Hepatocyte (in vitro differentiated cells): Measurements from ENCODE around the gene GEN1. TPM values are rescaled to one million over a fixed set of nuclear protein-coding genes. Genes with fewer than 3 reads are reported as not detected.

Experiments used
- DNase-seq: peaks from one replicate; pipeline ENCODE4 v3.0.0-alpha.2; 2016; ENCODE audit warnings: low spot score
- H2AFZ ChIP-seq: fragments of 200-600 bp; sonication (generic); 2 replicates; pipeline ENCODE4 v1.6.0; 2016; ENCODE audit warnings: antibody characterized with exemption, mild to moderate bottlenecking
- H3K27ac ChIP-seq: fragments of 200-600 bp; sonication (generic); 2 replicates; pipeline ENCODE4 v1.5.1; 2016; ENCODE audit warnings: mild to moderate bottlenecking
- H3K27me3 ChIP-seq: fragments of 200-600 bp; sonication (generic); 2 replicates; pipeline ENCODE4 v1.6.1; 2016
- H3K36me3 ChIP-seq: fragments of 200-600 bp; sonication (generic); replicated peaks from 2 replicates; pipeline ENCODE4 v1.5.1; 2016; ENCODE audit warnings: low read depth; ENCODE audit not compliant: insufficient read depth
- H3K4me1 ChIP-seq: fragments of 200-600 bp; sonication (generic); 2 replicates; pipeline ENCODE4 v1.5.1; 2016; ENCODE audit warnings: mild to moderate bottlenecking, moderate library complexity; ENCODE audit not compliant: insufficient read depth
- H3K4me2 ChIP-seq: fragments of 200-600 bp; sonication (generic); 2 replicates; pipeline ENCODE4 v1.6.0; 2016
- H3K4me3 ChIP-seq: fragments of 200-600 bp; sonication (generic); 2 replicates; pipeline ENCODE4 v1.5.1; 2016; ENCODE audit warnings: mild to moderate bottlenecking
- H3K79me2 ChIP-seq: fragments of 200-600 bp; sonication (generic); 2 replicates; pipeline ENCODE4 v1.6.0; 2017; ENCODE audit warnings: mild to moderate bottlenecking
- H3K9me2 ChIP-seq: fragments of 200-600 bp; sonication (generic); replicated peaks from 2 replicates; pipeline ENCODE4 v1.6.0; 2017; ENCODE audit warnings: mild to moderate bottlenecking; ENCODE audit not compliant: insufficient read depth
- H3K9me3 ChIP-seq: fragments of 200-600 bp; sonication (generic); 2 replicates; pipeline ENCODE4 v1.5.1; 2016; ENCODE audit warnings: low read depth, mild to moderate bottlenecking
- H4K20me1 ChIP-seq: fragments of 200-600 bp; sonication (generic); 2 replicates; pipeline ENCODE4 v1.6.0; 2016; ENCODE audit warnings: mild to moderate bottlenecking; ENCODE audit not compliant: insufficient read depth, poor library complexity, severe bottlenecking
- CTCF ChIP-seq: fragments of 200-600 bp; sonication (generic); IDR thresholded peaks from 2 replicates; pipeline ENCODE4 v1.5.1; 2016; ENCODE audit warnings: antibody characterized with exemption, mild to moderate bottlenecking; ENCODE audit not compliant: poor library complexity
- EZH2 ChIP-seq: fragments of 200-600 bp; sonication (generic); IDR thresholded peaks from 2 replicates; pipeline ENCODE4 v1.6.1; 2016; ENCODE audit warnings: antibody characterized with exemption, mild to moderate bottlenecking, borderline replicate concordance
- EZH2phosphoT487 ChIP-seq: fragments of 200-600 bp; sonication (generic); IDR thresholded peaks from one replicate; pipeline ENCODE4 v1.6.1; 2018; ENCODE audit warnings: antibody characterized with exemption, mild to moderate bottlenecking, low read depth, moderate library complexity; ENCODE audit not compliant: unreplicated experiment, severe bottlenecking
- WGBS: methylation state at CpG from one replicate; pipeline ENCODE4 v1.1.6; 2016; ENCODE audit warnings: low lambda C conversion rate; ENCODE audit errors: missing lambda C conversion rate; 5-methylcytosine and 5-hydroxymethylcytosine counted together
- polyA plus RNA-seq: library from polyadenylated mRNA; unstranded; fragments of >200 nt; fragmentation: Nextera tagmentation; extraction: Ambion mirVana; gene quantifications from 2 replicates; pipeline ENCODE4 v1.2.1, GENCODE V29; 2016
- total RNA-seq: library from RNA; depleted of rRNA; stranded (reverse); fragments of >200 nt; gene quantifications from 2 replicates; pipeline ENCODE4 v1.2.3, GENCODE V29; 2014

GEN1 gene
- total and polyA plus RNA-seq, 2 experiments from 2014 or later = 3.2 to 15.7 TPM

DNA sequence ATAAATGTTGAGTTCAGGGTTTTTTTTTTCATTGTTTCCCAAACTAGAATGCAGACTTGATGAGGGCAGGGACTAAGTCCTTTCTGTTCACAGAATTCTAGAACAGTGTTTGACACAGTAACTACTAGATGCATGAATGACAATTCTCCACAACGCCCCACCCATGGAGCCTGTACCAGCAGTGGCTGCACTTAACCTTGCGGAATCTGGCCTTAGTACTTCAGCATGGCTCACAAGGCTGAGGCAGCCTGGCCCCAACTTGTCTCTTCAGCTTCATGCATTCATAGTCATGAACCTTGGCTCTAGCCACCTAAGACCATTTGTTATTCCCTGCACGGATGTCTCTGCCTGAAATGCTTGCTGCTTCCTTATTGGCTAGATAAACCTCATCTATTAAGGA, 32.8 kb downstream of the GEN1 start:
- Histone ChIP-seq H3K9me3 (no peaks in the 10 kb centered on the region), H3K36me3 (no peaks in the 10 kb centered on the region), H2AFZ (no peak overlapping the region), H4K20me1 (no peaks in the 10 kb centered on the region), H3K9me2 (no peaks in the 10 kb centered on the region), H3K4me1 (peaks cover 16% of the 10 kb centered on the region), H3K4me3 (no peak overlapping the region), H3K4me2 (no peak overlapping the region), H3K27ac (no peak overlapping the region), H3K79me2 (no peaks in the 10 kb centered on the region), H3K27me3 (no peaks in the 10 kb centered on the region)
- 90% methylated on average over 3 of the region's 3 CpGs for WGBS
- TF ChIP-seq EZH2phosphoT487 (no peak), CTCF (no peak), EZH2 (no peak)
- DNase-seq = no peak

- Histone ChIP-seq H3K79me2 (no peaks in the 10 kb centered on the region), H3K27me3 (no peaks in the 10 kb centered on the region), H3K4me1 (peaks cover 25% of the 10 kb centered on the region), H2AFZ (no peak overlapping the region), H3K4me2 (no peak overlapping the region), H3K4me3 (no peak overlapping the region), H4K20me1 (no peaks in the 10 kb centered on the region), H3K27ac (no peak overlapping the region), H3K36me3 (no peaks in the 10 kb centered on the region), H3K9me3 (no peaks in the 10 kb centered on the region), H3K9me2 (no peaks in the 10 kb centered on the region)
- TF ChIP-seq EZH2phosphoT487 (no peak), CTCF (no peak), EZH2 (no peak)
- 47% methylated on average over 4 of the region's 4 CpGs for WGBS
- no peak for DNase-seq
Observed at GRCh38 chr2:17788773-17789172, 34.8 kb downstream of the GEN1 start.

GRCh38 chr2:17790536-17790935, 36.6 kb downstream of the GEN1 start:
- Histone ChIP-seq H3K4me3 (no peak overlapping the region), H3K9me2 (no peaks in the 10 kb centered on the region), H2AFZ (no peak overlapping the region), H3K4me1 (peaks cover 28% of the 10 kb centered on the region), H3K27ac (no peak overlapping the region), H4K20me1 (no peaks in the 10 kb centered on the region), H3K9me3 (no peaks in the 10 kb centered on the region), H3K36me3 (no peaks in the 10 kb centered on the region), H3K4me2 (no peak overlapping the region), H3K79me2 (no peaks in the 10 kb centered on the region), H3K27me3 (no peaks in the 10 kb centered on the region)
- TF ChIP-seq EZH2 (no peak), EZH2phosphoT487 (no peak), CTCF (no peak)
- no peak for DNase-seq
- WGBS = 78% methylated on average over 1 of the region's 1 CpG
